SK-N-SH (cell line): ENCODE data around the gene RNF212. TPM values are rescaled to one million over a fixed set of nuclear protein-coding genes. Genes with fewer than 3 reads are reported as not detected.

Experiments used
- CTCF ChIA-PET: fragments of 300-600, 350-600 bp; formaldehyde crosslinking; extraction: SDS; loops from one replicate; lab custom pipeline; 2021; lab: Yijun Ruan, JAX
- POLR2A ChIA-PET: fragments of 350-600 bp; sonication (Branson Sonifier 250); formaldehyde crosslinking; extraction: SDS; loops from one replicate; lab custom pipeline; 2020; ENCODE audit warnings: antibody characterized with exemption, inconsistent platforms; lab: Yijun Ruan, JAX
- DNase-seq: peaks from one replicate; pipeline ENCODE4 v3.0.0; 2012
- H2AFZ ChIP-seq: fragments of 200-600 bp; sonication (generic); 2 replicates; pipeline ENCODE4 v1.8.1; 2016; ENCODE audit warnings: antibody characterized with exemption, mild to moderate bottlenecking, low read depth
- H3F3A ChIP-seq: fragments of 200-600 bp; sonication (generic); replicated peaks from 2 replicates; pipeline ENCODE3; 2016; ENCODE audit warnings: antibody characterized with exemption, mild to moderate bottlenecking; ENCODE audit not compliant: insufficient read depth
- H3K27ac ChIP-seq, 2 experiments: fragments of 200-500 bp in 1 of 2; fragments of 200-600 bp in 1 of 2; sonication (Bioruptor generic) in 1 of 2; sonication (generic), shearing (Covaris generic) in 1 of 2; 2 replicates each; pipeline versions ENCODE4 v1.5.1 to v1.6.1; 2014 to 2016; ENCODE audit warnings: low read depth in 2 of 2, inconsistent platforms in 1 of 2, low read length in 1 of 2, mild to moderate bottlenecking in 1 of 2, mixed read lengths in 1 of 2
- H3K27me3 ChIP-seq: fragments of 200-600 bp; sonication (generic), shearing (Covaris generic); 2 replicates; pipeline ENCODE4 v1.6.1; 2016; ENCODE audit warnings: mixed run types; ENCODE audit not compliant: insufficient read depth
- H3K36me3 ChIP-seq, 2 experiments: fragments of 200-500 bp in 1 of 2; fragments of 200-600 bp in 1 of 2; sonication (Bioruptor generic) in 1 of 2; sonication (generic) in 1 of 2; replicated peaks in 1 of 2; 2 replicates each; pipeline versions ENCODE3 to v1.5.1; 2014 to 2016; ENCODE audit warnings: low read length in 1 of 2, mild to moderate bottlenecking in 1 of 2; ENCODE audit not compliant: insufficient read depth in 2 of 2, control insufficient read depth in 1 of 2
- H3K4me1 ChIP-seq, 2 experiments: fragments of 200-500 bp in 1 of 2; fragments of 200-600 bp in 1 of 2; sonication (Bioruptor generic) in 1 of 2; sonication (generic), shearing (Covaris generic) in 1 of 2; 2 replicates each; pipeline versions ENCODE4 v1.5.1 to v1.6.1; 2014 to 2016; ENCODE audit warnings: low read depth in 1 of 2, low read length in 1 of 2, mixed run types in 1 of 2; ENCODE audit not compliant: insufficient read depth in 2 of 2, control insufficient read depth in 1 of 2
- H3K4me2 ChIP-seq: fragments of 200-600 bp; sonication (generic), shearing (Covaris generic); 2 replicates; pipeline ENCODE4 v1.6.1; 2017; ENCODE audit warnings: mixed run types
- H3K4me3 ChIP-seq, 2 experiments: fragments of 200-500 bp in 1 of 2; fragments of 200-600 bp in 1 of 2; sonication (Bioruptor generic) in 1 of 2; sonication (generic), shearing (Covaris generic) in 1 of 2; 2 replicates each; pipeline versions ENCODE4 v1.5.1 to v1.8.1; 2014 to 2016; ENCODE audit warnings: low read depth in 2 of 2, inconsistent platforms in 1 of 2, low read length in 1 of 2, mild to moderate bottlenecking in 1 of 2, mixed read lengths in 1 of 2, moderate library complexity in 1 of 2
- H3K79me2 ChIP-seq: fragments of 200-600 bp; sonication (generic); 2 replicates; pipeline ENCODE4 v1.8.1; 2017; ENCODE audit warnings: mild to moderate bottlenecking; ENCODE audit not compliant: insufficient read depth
- H3K9ac ChIP-seq: fragments of 200-600 bp; sonication (generic); 2 replicates; pipeline ENCODE4 v1.6.1; 2017; ENCODE audit warnings: mixed run types
- H3K9me2 ChIP-seq: fragments of 200-600 bp; sonication (generic); 2 replicates; pipeline ENCODE4 v1.6.1; 2017; ENCODE audit warnings: mixed run types
- H3K9me3 ChIP-seq: fragments of 200-600 bp; sonication (generic); 2 replicates; pipeline ENCODE4 v1.6.1; 2017; ENCODE audit warnings: mixed run types, mild to moderate bottlenecking, moderate library complexity
- H4K20me1 ChIP-seq: fragments of 200-600 bp; sonication (generic); 2 replicates; pipeline ENCODE4 v1.6.1; 2017; ENCODE audit warnings: mild to moderate bottlenecking, mixed run types; ENCODE audit not compliant: insufficient read depth
- CHD2 ChIP-seq: fragments of 150-350 bp; IDR thresholded peaks from 2 replicates; pipeline ENCODE4 v1.6.1; 2018; ENCODE audit warnings: low read length; ENCODE audit not compliant: partially characterized antibody
- CTCF ChIP-seq: fragments of 200-600 bp; sonication (generic); IDR thresholded peaks from 2 replicates; pipeline ENCODE4 v1.6.1; 2017; ENCODE audit warnings: antibody characterized with exemption, mild to moderate bottlenecking, moderate library complexity
- ELF1 ChIP-seq: IDR thresholded peaks from 2 replicates; pipeline ENCODE4 v1.4.0; 2012
- EZH2phosphoT487 ChIP-seq: fragments of 200-600 bp; sonication (generic); IDR thresholded peaks from 2 replicates; pipeline ENCODE4 v1.6.1; 2017; ENCODE audit warnings: low read depth, mixed run types, mild to moderate bottlenecking, antibody characterized with exemption, moderate library complexity, borderline replicate concordance
- FOXJ3 ChIP-seq: sonication (generic); formaldehyde crosslinking; IDR thresholded peaks from 2 replicates; pipeline ENCODE4 v1.5.1; 2020; ENCODE audit warnings: mild to moderate bottlenecking, missing genetic modification reagents
- GABPA ChIP-seq: IDR thresholded peaks from 2 replicates; pipeline ENCODE4 v1.4.0; 2012; ENCODE audit warnings: low read depth, mild to moderate bottlenecking
- GATA2 ChIP-seq: sonication (generic); formaldehyde crosslinking; IDR thresholded peaks from 2 replicates; pipeline ENCODE4 v1.5.0; 2020; ENCODE audit warnings: mild to moderate bottlenecking, missing genetic modification reagents
- NFIC ChIP-seq: IDR thresholded peaks from 2 replicates; pipeline ENCODE4 v1.4.0; 2012; ENCODE audit warnings: borderline replicate concordance
- NRF1 ChIP-seq: IDR thresholded peaks from 2 replicates; pipeline ENCODE4 v1.6.1; 2012; ENCODE audit warnings: low read depth, mild to moderate bottlenecking, low read length
- POLR2AphosphoS5 ChIP-seq: IDR thresholded peaks from 2 replicates; pipeline ENCODE4 v1.6.1; 2012; ENCODE audit warnings: low read depth, low read length
- RAD21 ChIP-seq: IDR thresholded peaks from 2 replicates; pipeline ENCODE4 v1.6.1; 2012; ENCODE audit warnings: mild to moderate bottlenecking, low read length
- REST ChIP-seq: IDR thresholded peaks from 2 replicates; pipeline ENCODE4 v1.6.1; 2012; ENCODE audit warnings: mild to moderate bottlenecking, low read depth, low read length, moderate library complexity
- RFX5 ChIP-seq: IDR thresholded peaks from 2 replicates; pipeline ENCODE4 v1.6.1; 2012; ENCODE audit warnings: mild to moderate bottlenecking, improper control_type of control experiment, low read length
- RXRA ChIP-seq: IDR thresholded peaks from 2 replicates; pipeline ENCODE4 v1.4.0; 2012; ENCODE audit warnings: low read depth, mild to moderate bottlenecking, borderline replicate concordance
- SMC3 ChIP-seq: IDR thresholded peaks from 2 replicates; pipeline ENCODE4 v1.6.1; 2012; ENCODE audit warnings: low read depth, low read length, improper control_type of control experiment
- TEAD4 ChIP-seq: IDR thresholded peaks from 2 replicates; pipeline ENCODE4 v1.4.0; 2012; ENCODE audit warnings: mild to moderate bottlenecking, borderline replicate concordance; ENCODE audit not compliant: insufficient read depth
- USF2 ChIP-seq: fragments of 150-350 bp; IDR thresholded peaks from 2 replicates; pipeline ENCODE4 v1.6.1; 2017; ENCODE audit warnings: antibody characterized with exemption, low read length, low read depth, borderline replicate concordance
- WGBS: methylation state at CpG from one replicate; pipeline ENCODE4 v1.1.6; 2017; ENCODE audit warnings: low lambda C conversion rate; 5-methylcytosine and 5-hydroxymethylcytosine counted together
- polyA plus RNA-seq, 3 experiments: library from polyadenylated mRNA; depleted of rRNA; stranded (reverse); fragments of >200 nt; gene quantifications; 2 replicates each; pipeline ENCODE4 v1.2.3, GENCODE V29; 2012
- TF ChIP-seq, protein P1 (sequence below): fragments of 150-350 bp; IDR thresholded peaks from 2 replicates; pipeline ENCODE4 v1.6.1; 2016; ENCODE audit warnings: mild to moderate bottlenecking, low read depth, low read length
- TF ChIP-seq, protein P2 (sequence below): IDR thresholded peaks from 2 replicates; pipeline ENCODE4 v1.4.0; 2012; ENCODE audit warnings: low read depth, borderline replicate concordance
- TF ChIP-seq, protein P3 (sequence below): IDR thresholded peaks from 2 replicates; pipeline ENCODE4 v1.4.0; 2012; ENCODE audit warnings: low read depth, borderline replicate concordance

RNF212 gene
- polyA plus RNA-seq, 1 of the 3 experiments (the other 2 are of a cell fraction) = 7.0 TPM

DNA sequence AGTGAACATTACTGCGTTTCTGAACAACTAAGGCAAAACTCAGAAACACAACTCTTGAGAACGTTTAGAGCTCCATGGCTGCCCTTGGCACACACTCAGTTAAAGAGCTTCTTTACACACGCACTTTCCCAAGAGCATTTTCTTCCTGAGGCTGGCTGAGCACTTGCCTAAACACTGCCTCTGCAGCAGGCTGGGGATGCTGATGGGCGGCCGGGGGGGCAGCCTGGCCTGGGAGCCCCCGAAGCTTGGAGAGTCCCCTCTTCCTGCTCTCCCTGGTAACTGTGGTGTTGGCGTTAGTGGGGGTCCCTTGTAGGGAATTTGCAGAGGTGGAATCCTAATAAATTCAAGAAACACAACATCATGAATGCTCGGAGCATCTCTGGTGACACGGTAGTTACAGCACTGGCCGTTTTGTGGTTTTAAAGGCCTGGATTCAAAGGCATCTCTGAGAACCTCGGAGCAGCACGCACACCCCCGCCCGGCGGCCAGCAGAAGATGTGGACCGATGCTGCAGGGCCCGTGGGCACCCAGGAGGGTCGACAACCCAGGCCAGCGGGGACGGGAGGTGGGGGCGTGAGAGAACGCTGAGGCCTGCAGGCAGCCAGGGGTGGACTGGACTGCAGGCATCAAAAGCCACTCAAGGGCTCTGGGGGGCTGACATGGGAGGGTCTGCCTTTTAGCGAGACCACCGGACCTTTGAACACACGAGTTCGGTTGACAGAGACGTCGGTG lies 56.5 kb downstream of the RNF212 start:
- Histone ChIP-seq H3K27me3 (peaks cover 83% of the 10 kb centered on the region), H3K27ac (no peak overlapping the region), H3K9me2 (no peaks in the 10 kb centered on the region), H2AFZ (no peak overlapping the region), H3K4me2 (no peak overlapping the region), H3K9ac (no peak overlapping the region), H3K79me2 (no peaks in the 10 kb centered on the region), H3K4me3 (no peak overlapping the region), H3F3A (no peaks in the 10 kb centered on the region), H3K9me3 (no peaks in the 10 kb centered on the region), H3K4me1 (no peaks in the 10 kb centered on the region; a peak in 2 of 4 replicates), H4K20me1 (no peaks in the 10 kb centered on the region), H3K36me3 (no peaks in the 10 kb centered on the region)
- ChIA-PET CTCF (interaction anchor here (1.0 kb wide), 1 partner anchor 17 kb away, joined by 3 read pairs; no protein-coding TSS in a partner anchor), POLR2A (no interaction called here)
- WGBS = 41% methylated on average over 19 of the region's 28 CpGs
- TF ChIP-seq, protein P1, sequence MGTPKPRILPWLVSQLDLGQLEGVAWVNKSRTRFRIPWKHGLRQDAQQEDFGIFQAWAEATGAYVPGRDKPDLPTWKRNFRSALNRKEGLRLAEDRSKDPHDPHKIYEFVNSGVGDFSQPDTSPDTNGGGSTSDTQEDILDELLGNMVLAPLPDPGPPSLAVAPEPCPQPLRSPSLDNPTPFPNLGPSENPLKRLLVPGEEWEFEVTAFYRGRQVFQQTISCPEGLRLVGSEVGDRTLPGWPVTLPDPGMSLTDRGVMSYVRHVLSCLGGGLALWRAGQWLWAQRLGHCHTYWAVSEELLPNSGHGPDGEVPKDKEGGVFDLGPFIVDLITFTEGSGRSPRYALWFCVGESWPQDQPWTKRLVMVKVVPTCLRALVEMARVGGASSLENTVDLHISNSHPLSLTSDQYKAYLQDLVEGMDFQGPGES = no peak
- no peak for TF ChIP-seq POLR2AphosphoS5
- no peak for TF ChIP-seq CTCF
- no peak for TF ChIP-seq ELF1
- TF ChIP-seq RFX5 = no peak
- no peak for TF ChIP-seq RXRA
- TF ChIP-seq REST = no peak
- TF ChIP-seq GATA2 (CRISPR knock-in tag) = no peak
- no peak for TF ChIP-seq CHD2
- TF ChIP-seq, protein P2, sequence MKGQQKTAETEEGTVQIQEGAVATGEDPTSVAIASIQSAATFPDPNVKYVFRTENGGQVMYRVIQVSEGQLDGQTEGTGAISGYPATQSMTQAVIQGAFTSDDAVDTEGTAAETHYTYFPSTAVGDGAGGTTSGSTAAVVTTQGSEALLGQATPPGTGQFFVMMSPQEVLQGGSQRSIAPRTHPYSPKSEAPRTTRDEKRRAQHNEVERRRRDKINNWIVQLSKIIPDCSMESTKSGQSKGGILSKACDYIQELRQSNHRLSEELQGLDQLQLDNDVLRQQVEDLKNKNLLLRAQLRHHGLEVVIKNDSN = no peak
- TF ChIP-seq NRF1 = no peak
- no peak for TF ChIP-seq EZH2phosphoT487
- no peak for TF ChIP-seq NFIC
- TF ChIP-seq, protein P3, sequence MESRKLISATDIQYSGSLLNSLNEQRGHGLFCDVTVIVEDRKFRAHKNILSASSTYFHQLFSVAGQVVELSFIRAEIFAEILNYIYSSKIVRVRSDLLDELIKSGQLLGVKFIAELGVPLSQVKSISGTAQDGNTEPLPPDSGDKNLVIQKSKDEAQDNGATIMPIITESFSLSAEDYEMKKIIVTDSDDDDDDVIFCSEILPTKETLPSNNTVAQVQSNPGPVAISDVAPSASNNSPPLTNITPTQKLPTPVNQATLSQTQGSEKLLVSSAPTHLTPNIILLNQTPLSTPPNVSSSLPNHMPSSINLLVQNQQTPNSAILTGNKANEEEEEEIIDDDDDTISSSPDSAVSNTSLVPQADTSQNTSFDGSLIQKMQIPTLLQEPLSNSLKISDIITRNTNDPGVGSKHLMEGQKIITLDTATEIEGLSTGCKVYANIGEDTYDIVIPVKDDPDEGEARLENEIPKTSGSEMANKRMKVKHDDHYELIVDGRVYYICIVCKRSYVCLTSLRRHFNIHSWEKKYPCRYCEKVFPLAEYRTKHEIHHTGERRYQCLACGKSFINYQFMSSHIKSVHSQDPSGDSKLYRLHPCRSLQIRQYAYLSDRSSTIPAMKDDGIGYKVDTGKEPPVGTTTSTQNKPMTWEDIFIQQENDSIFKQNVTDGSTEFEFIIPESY = no peak
- no peak for TF ChIP-seq SMC3
- no peak for TF ChIP-seq TEAD4
- TF ChIP-seq GABPA = no peak
- TF ChIP-seq RAD21 = no peak
- TF ChIP-seq FOXJ3 (CRISPR knock-in tag) = no peak
- no peak for TF ChIP-seq USF2
- DNase-seq = no peak
